ENCODE results near the gene PARP8.

- TF ChIP-seq POLR2A (IDR thresholded peaks at IDR 0.05): no peak
- no peak for TF ChIP-seq CTCF (IDR thresholded peaks at IDR 0.05)
Measured at GRCh38 chr5:50709471-50709870, 43.0 kb downstream of the PARP8 start.

Measured in ovary (tissue), 3 donors.